ENCODE measurements around the gene OTP. TPM values are rescaled to one million over a fixed set of nuclear protein-coding genes. Genes with fewer than 3 reads are reported as not detected.
"Not testable (repeated sequence)": the region's sequence is repeated elsewhere in the genome, so short reads cannot be mapped to it uniquely, and the experiment has no call there.

The OTP gene
- total and polyA plus RNA-seq, 2 experiments from 2014 or later, result not detected

- Histone ChIP-seq H3K9me3 (ENCODE audit: low read depth) (no peaks in the 10 kb centered on the region), H3K27me3 (peaks cover 4% of the 10 kb centered on the region), H3K27ac (no peak overlapping the region), H3K4me1 (ENCODE audit: low read depth) (no peaks in the 10 kb centered on the region), H3K4me3 (no peak overlapping the region), H3K36me3 (no peaks in the 10 kb centered on the region)
- no peak for DNase-seq (ENCODE audit: low read depth in 1 of 2, low spot score in 1 of 2)
- no peak for TF ChIP-seq CTCF (IDR thresholded peaks at IDR 0.05; ENCODE audit: low read depth, low read length)
These were observed 48.2 kb downstream of the OTP start for GRCh38 chr5:77590347-77590746.

- no peaks in the 10 kb centered on the region for H3K36me3 ChIP-seq
- peaks cover 4% of the 10 kb centered on the region for H3K27me3 ChIP-seq
- H3K9me3 ChIP-seq (ENCODE audit: low read depth), result no peaks in the 10 kb centered on the region
- no peak overlapping the region for H3K4me3 ChIP-seq
- H3K4me1 ChIP-seq (ENCODE audit: low read depth), result no peaks in the 10 kb centered on the region
- DNase-seq (ENCODE audit: low read depth in 1 of 2, low spot score in 1 of 2), result no peak
- H3K27ac ChIP-seq, result no peak overlapping the region
- TF ChIP-seq CTCF (IDR thresholded peaks at IDR 0.05; ENCODE audit: low read depth, low read length), result no peak
These were observed 50.3 kb downstream of the OTP start for GRCh38 chr5:77588175-77588574.

- H3K36me3 ChIP-seq, result no peaks in the 10 kb centered on the region
- DNase-seq (ENCODE audit: low read depth in 1 of 2, low spot score in 1 of 2), result no peak
- no peak overlapping the region for H3K4me3 ChIP-seq
- peaks cover 4% of the 10 kb centered on the region for H3K27me3 ChIP-seq
- TF ChIP-seq CTCF (IDR thresholded peaks at IDR 0.05; ENCODE audit: low read depth, low read length), result no peak
- no peaks in the 10 kb centered on the region for H3K4me1 ChIP-seq (ENCODE audit: low read depth)
- no peaks in the 10 kb centered on the region for H3K9me3 ChIP-seq (ENCODE audit: low read depth)
- H3K27ac ChIP-seq, result no peak overlapping the region
These were observed 52.4 kb downstream of the OTP start for GRCh38 chr5:77586101-77586500.

- H3K4me1 ChIP-seq (ENCODE audit: low read depth); H3K27ac ChIP-seq: not testable (repeated sequence)
These were observed 56.4 kb downstream of the OTP start for GRCh38 chr5:77582143-77582542.

More at GRCh38 chr5:77582143-77582542, 56.4 kb downstream of the OTP start:
- H3K9me3 ChIP-seq (ENCODE audit: low read depth); DNase-seq (ENCODE audit: low read depth in 1 of 2, low spot score in 1 of 2); H3K27me3 ChIP-seq; H3K4me3 ChIP-seq; H3K36me3 ChIP-seq: not testable (repeated sequence)

Other genes starting within 250 kb of the OTP start
- gene WDR41, start 146.4 kb downstream of the OTP start, total RNA-seq, result 30.4 and 31.8 TPM in 2 replicates
- gene WDR41, start 146.4 kb downstream of the OTP start, polyA plus RNA-seq, result 49.7 and 66.8 TPM in 2 replicates
- 218 and 245 TPM in 2 replicates for gene TBCA, start 137.6 kb upstream of the OTP start, total RNA-seq
- gene TBCA, start 137.6 kb upstream of the OTP start, polyA plus RNA-seq, result 287 and 318 TPM in 2 replicates